GM15510 (cell line): ENCODE measurements around the gene TMEM50B.

Source experiments
- POLR2A ChIP-seq: IDR thresholded peaks from 3 replicates; pipeline ENCODE4 v1.6.1; 2011; ENCODE audit warnings: borderline replicate concordance; ENCODE audit not compliant: insufficient read length; ENCODE audit errors: extremely low read depth

The TMEM50B gene

GRCh38 chr21:33479679-33480480, at the start of gene TMEM50B:
TSS of gene TMEM50B (minus strand) at chr21:33479974. CDS start at chr21:33468885, 11,089 bp downstream.
- peak; percentile 91 for TF ChIP-seq POLR2A

GRCh38 chr21:33522953-33523349, 43.2 kb upstream of the TMEM50B start:
- TF ChIP-seq POLR2A: no peak

DNA sequence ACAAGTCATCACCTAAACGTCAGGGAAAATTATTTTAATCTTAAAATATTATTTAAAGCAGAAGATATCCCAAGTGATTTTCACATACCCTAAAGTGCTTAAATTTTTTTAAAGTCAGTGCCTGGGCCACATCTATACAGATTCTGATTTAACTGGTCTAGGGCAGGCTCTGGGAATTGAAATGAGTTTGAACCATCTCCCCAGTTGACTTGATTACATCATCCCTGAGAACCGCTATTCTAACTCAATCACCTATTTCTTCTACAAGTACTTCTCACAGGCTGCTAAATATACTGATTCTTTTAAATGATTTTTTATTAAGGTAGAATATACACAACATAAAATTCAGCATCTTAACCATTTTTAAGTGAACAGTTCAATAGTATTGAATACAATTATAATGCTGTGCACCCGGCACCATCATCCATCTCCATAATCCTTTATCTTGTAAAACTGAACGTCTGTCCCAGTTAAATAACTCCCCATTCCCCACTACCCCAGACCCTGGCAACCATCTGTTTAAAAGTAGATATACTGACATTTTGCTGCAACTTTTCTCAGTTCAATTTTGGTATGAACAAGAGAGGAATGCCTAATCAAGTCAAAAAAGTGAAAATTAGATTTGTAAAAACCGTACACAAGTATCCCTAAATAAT, 42.7 kb upstream of the TMEM50B start:
- no peak for TF ChIP-seq POLR2A

- no peak for TF ChIP-seq POLR2A
Measured at GRCh38 chr21:33518899-33519298, 39.1 kb upstream of the TMEM50B start.

- TF ChIP-seq POLR2A: no peak
Measured at GRCh38 chr21:33514229-33514628, 34.5 kb upstream of the TMEM50B start.

DNA sequence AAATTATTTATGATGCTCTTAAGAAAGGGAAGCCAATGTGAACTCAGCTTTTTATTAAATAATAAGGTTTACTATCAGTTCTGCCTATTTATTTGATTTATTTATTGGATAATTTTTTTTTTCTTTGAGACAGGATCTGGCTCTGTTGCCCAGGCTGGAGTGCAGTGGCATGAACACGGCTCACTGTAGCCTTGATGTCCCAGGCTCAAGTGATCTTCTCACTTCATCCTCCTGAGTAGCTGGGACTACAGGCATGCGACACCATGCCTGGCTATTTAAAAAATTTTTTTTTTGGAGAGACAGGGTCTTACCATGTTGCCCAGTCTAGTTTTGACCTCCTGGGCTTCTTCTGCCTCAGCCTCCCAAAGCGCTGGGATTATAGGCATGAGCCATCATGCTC, 32.7 kb upstream of the TMEM50B start:
- no peak for TF ChIP-seq POLR2A

GRCh38 chr21:33511639-33512038, 31.9 kb upstream of the TMEM50B start:
- TF ChIP-seq POLR2A: no peak

DNA sequence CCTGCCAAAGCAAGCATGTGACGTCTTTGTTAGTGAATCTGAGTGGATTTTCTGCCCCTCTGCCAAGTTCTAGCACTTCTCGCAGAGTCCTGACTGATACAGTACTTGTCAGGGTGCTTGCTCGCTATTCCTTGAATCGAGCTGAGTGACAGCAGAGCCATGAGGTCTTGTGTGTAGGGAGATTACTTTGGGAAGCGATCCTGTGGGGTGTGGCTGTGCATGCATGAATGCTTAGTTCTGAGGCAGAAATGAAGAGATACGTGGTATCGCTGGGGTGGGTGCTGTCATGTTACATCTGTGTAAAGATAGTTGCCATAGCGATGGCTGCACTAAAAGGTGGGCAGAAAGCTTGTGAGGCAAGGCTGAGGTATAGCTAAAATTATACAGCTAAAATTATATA, 31.1 kb upstream of the TMEM50B start:
- TF ChIP-seq POLR2A: no peak

DNA sequence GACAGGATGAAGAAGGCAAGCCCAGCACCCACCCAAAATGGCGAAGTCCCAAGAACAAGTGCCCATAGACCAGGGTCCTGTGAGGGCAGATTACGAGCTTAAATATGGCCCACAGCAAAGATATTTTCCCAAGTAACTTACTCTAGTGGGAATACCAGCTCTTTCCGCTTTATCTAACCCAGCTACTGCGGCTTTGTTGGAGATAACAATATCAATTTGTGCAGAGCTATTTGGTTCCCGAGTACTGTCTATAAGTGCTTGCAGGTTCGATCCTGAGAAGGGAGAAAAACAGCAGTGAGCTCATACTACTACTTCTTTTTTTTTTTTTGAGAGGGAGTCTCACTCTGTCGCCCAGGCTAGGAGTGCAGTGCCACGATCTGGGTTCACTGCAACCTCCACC, 26.1 kb upstream of the TMEM50B start:
- TF ChIP-seq POLR2A: no peak

DNA sequence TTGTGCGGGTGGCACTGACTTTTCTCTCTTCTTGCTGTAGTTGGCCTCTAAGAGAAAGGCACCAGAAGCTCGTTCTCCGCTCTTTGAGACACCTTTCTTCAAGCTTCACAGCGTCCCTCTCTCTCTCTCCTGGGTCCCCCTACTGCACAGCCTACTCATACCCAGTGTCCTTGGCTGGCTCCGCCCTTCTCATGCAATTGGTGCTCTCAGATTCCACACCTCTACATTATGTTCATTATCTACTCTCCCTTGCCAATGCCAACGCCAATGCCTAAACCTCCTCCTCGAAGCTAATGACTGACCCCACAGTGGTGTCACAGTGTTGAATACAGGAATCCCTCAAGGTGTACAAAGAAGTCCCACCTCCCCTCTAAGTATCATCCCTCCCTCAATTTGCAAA, 16.6 kb upstream of the TMEM50B start:
- no peak for TF ChIP-seq POLR2A

GRCh38 chr21:33495743-33496142, 16.0 kb upstream of the TMEM50B start:
- no peak for TF ChIP-seq POLR2A

- TF ChIP-seq POLR2A: no peak
Measured at GRCh38 chr21:33493756-33494155, 14.0 kb upstream of the TMEM50B start.

DNA sequence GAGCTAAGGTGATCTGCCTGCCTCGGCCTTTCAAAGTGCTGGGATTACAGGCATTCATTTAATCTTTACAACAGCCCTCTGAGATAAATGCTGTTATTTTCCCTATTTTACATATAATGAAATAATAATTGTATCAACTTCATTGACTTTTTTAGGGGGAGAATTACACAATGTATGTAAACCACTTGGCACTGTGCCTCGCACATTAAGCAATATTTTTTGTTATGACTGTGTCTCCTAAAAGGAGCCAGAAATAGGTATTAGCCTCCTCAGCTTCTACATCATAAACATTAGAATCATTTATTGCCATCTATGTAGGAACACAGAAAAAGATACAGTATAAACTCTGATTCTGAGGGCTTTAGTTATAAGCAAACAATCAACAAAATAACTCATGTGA, 12.8 kb upstream of the TMEM50B start:
- no peak for TF ChIP-seq POLR2A

GRCh38 chr21:33491373-33492102, 11.8 kb upstream of the TMEM50B start, which contains the start of gene DNAJC28:
TSS of gene DNAJC28 (minus strand) at chr21:33491716. CDS start at chr21:33489393, 2,323 bp downstream.
- TF ChIP-seq POLR2A: peak; percentile 51

DNA sequence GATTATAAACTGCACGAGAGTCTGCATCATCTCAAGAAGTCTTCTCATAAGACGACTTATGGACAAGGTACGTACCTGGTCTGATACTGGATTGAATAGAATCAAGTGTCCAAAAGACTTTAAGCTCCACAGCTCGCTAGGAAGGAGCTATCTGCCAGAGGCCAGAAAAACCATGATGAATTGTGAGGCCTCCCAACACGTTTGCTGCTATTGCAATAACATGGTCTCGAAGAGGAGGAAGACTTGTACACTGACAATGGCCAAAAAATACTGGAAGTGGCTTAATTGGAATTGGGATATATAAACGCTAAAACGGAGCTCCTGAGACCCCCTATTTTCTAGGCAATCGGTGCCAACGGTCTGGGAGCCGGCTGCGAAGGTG, 11.2 kb upstream of the TMEM50B start:
- no peak for TF ChIP-seq POLR2A
